CD4-positive, alpha-beta T cell treated with Interleukin-17A for 4 hours (primary cell): ENCODE measurements around the gene RPL37.
"Not testable (repeated sequence)": the region's sequence is repeated elsewhere in the genome, so short reads cannot be mapped to it uniquely, and the experiment has no call there.

Experiments used
- DNase-seq: peaks from one replicate; pipeline ENCODE4 v3.0.0-alpha.2; 2020; ENCODE audit warnings: mixed read lengths

Gene RPL37

GRCh38 chr5:40832345-40832744 is 2.7 kb downstream of the RPL37 start:
- no peak for DNase-seq

- no peak for DNase-seq
Measured at GRCh38 chr5:40831346-40832210, 3.4 kb downstream of the RPL37 start.

GRCh38 chr5:40829748-40830533 is 5.1 kb downstream of the RPL37 start:
- no peak for DNase-seq

GRCh38 chr5:40828690-40829661 is 6.0 kb downstream of the RPL37 start:
- DNase-seq: no peak

GRCh38 chr5:40828021-40828631 is 6.9 kb downstream of the RPL37 start:
- no peak for DNase-seq

GRCh38 chr5:40827188-40827977 is 7.6 kb downstream of the RPL37 start:
- no peak for DNase-seq

GRCh38 chr5:40826489-40827187 is 8.4 kb downstream of the RPL37 start:
- no peak for DNase-seq

- DNase-seq: not testable (repeated sequence)
Measured at GRCh38 chr5:40825461-40826043, 9.5 kb downstream of the RPL37 start.

GRCh38 chr5:40823459-40823858 is 11.6 kb downstream of the RPL37 start:
- DNase-seq: no peak

- DNase-seq: no peak
Measured at GRCh38 chr5:40813698-40814281, 21.2 kb downstream of the RPL37 start.

GRCh38 chr5:40812125-40812524 is 22.9 kb downstream of the RPL37 start:
- no peak for DNase-seq

GRCh38 chr5:40801771-40802562 is 33.1 kb downstream of the RPL37 start:
- no peak for DNase-seq

- DNase-seq: no peak
Measured at GRCh38 chr5:40799258-40799657, 35.8 kb downstream of the RPL37 start.

GRCh38 chr5:40798801-40799210 is 36.2 kb downstream of the RPL37 start:
- no peak for DNase-seq

- peak; percentile 94 for DNase-seq
Measured at GRCh38 chr5:40798012-40798800, 36.8 kb downstream of the RPL37 start, which contains the start of gene PRKAA1. Gene PRKAA1 (minus strand): TSS chr5:40798374. CDS start chr5:40798189, 185 bp downstream.

GRCh38 chr5:40797273-40798011 is 37.6 kb downstream of the RPL37 start:
- DNase-seq: peak; percentile 83

GRCh38 chr5:40796487-40796889 is 38.5 kb downstream of the RPL37 start:
- DNase-seq: no peak
